VCaP (cell line): ENCODE results near the gene ZSWIM9.
A peak's percentile ranks its signal among the peaks of the same experiment; 100 is the strongest.

Source experiments
- H3K27ac ChIP-seq: fragments of 450-650 bp; 2 replicates; pipeline ENCODE4 v1.5.1; 2017
- CTCF ChIP-seq: fragments of 450-650 bp; conservative IDR thresholded peaks from 2 replicates; pipeline ENCODE4 v1.5.1; 2017; ENCODE audit warnings: mild to moderate bottlenecking, moderate library complexity

Gene ZSWIM9

GRCh38 chr19:48169939-48170803, at the start of gene ZSWIM9, which contains the start of gene LIG1:
Gene ZSWIM9 (plus strand): TSS chr19:48170680. CDS start chr19:48171803, 1,123 bp downstream.
Gene LIG1 (minus strand): TSS chr19:48170344. CDS start chr19:48165566, 4,778 bp downstream.
- TF ChIP-seq CTCF: no peak; the same call in 1 of the 2 replicates
- H3K27ac ChIP-seq: peak within 1 kb of the TSS; percentile 96

GRCh38 chr19:48121066-48121465, 49.4 kb upstream of the ZSWIM9 start:
- TF ChIP-seq CTCF: no peak
- no peak overlapping the region for H3K27ac ChIP-seq

- TF ChIP-seq CTCF: no peak
Measured at GRCh38 chr19:48121909-48122371, 48.5 kb upstream of the ZSWIM9 start.

DNA sequence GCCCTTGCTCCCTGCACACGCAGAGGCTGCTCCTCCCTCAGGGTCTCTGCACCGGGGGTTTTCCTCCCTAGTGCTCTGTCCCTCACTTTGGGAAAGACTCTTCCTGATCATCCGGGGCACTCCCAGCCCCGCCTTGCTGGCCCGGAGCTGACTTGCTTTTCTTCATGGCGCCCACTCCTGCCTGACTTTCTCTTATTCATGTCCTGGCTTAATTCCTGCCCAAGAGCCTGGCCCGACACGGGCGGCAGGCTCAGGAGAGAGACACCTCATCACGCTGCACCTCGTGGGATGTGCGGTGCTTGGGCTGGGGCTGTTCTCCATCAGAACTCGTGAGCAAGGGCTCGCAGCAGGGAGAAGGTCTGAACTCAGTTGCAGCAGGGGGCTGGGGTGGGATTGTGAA, 48.1 kb upstream of the ZSWIM9 start:
- TF ChIP-seq CTCF: no peak
- peak overlapping the region; percentile 20; the same call in 1 of the 2 replicates for H3K27ac ChIP-seq

More at GRCh38 chr19:48121909-48122371, 48.5 kb upstream of the ZSWIM9 start:
- peak overlapping the region; percentile 20; the same call in 1 of the 2 replicates for H3K27ac ChIP-seq

DNA sequence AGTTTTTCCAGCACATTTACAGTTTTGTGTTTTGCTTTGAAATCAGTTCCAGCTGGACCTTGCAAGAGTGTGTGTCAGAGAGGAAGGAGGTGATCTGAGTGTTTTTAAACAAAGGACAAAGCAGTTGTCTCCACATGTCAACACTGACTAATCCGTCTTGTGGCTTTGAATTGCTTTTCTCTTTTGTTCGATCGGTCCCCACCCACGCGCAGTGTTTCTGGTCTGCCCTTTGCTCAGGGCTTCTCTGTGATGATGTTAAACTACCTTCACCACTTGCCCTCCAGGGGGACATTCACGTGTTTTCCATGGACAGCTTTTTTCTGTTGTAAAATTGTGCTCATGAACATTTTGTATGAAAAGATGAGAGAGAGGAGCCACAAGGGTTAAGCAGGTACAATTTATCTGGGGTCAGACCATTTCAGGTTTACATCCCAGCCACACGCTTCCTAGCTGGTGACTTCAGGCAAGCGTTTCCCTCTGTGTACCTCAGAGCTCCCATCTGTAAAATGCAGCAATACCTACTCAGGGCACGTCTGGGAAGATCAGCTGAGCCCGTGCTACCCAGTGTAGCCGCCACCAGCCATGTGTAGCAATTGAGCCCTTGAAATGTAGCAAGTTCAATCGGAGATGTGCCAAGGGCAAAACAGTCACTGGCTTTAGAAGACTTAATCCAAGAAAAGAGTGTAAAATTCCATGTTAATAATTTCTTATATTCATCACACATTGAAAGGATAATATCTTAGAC, 46.4 kb upstream of the ZSWIM9 start:
- no peak for TF ChIP-seq CTCF
- no peak overlapping the region for H3K27ac ChIP-seq

DNA sequence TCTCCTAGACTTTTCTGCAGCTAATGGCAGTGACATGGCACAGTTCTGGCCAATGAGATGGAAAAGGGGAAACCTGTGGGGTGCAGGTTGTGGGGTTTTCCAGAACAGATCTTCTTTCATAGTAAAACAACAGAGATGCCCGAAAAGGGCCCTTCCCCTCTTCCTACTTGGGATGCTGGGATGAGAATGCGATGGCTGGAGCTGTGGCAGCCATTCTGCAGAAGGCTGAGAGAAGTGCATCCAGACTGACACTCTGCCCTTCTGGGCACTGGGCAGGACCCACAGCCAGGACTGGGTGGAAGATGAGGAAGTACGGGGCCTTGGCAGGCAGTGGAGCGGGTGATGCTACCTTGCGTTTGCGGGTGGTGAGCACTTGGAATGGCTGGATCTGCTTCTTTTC, 42.9 kb upstream of the ZSWIM9 start:
- no peak overlapping the region for H3K27ac ChIP-seq
- TF ChIP-seq CTCF: no peak

DNA sequence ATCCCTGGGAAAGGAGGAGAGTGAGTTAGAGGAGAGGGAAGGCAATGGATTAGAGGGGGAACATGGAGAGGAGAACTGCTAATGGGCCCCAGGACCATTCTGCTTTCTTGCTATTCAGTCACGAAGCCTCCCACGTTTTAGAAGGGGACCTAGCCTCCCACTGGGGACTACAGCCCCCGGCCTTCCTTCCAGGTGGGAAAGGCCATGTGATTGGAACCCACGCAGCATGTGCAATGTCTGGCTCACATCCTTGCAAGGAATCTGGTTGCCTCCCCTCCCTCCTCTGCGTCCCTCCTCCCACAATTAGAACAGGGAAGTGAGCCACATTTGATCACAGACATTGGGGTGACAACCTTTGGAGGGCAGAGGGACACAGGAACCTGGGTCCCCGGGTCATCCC, 37.4 kb upstream of the ZSWIM9 start:
- no peak for TF ChIP-seq CTCF

More for the DNA sequence above, 37.4 kb upstream of the ZSWIM9 start:
- H3K27ac ChIP-seq: no peak overlapping the region
